ENCODE results near the gene KAZN. TPM values are rescaled to one million over a fixed set of nuclear protein-coding genes. Genes with fewer than 3 reads are reported as not detected.

Gene KAZN
- total RNA-seq, 3 donors from 2014 or later, result 0.35 to 1.7 (median 1.2) TPM

GRCh38 chr1:14654554-14654953 lies 56.1 kb downstream of the KAZN start:
- no peaks in the 10 kb centered on the region for H3K36me3 Mint-ChIP-seq (ENCODE audit: insufficient read depth)
- ATAC-seq, result no peak
- peaks cover 2% of the 10 kb centered on the region for H3K27me3 Mint-ChIP-seq (ENCODE audit: low read depth)

GRCh38 chr1:14655385-14655784 lies 56.9 kb downstream of the KAZN start:
- peaks cover 2% of the 10 kb centered on the region for H3K27me3 Mint-ChIP-seq (ENCODE audit: low read depth)
- ATAC-seq (no peak), DNase-seq (no peak)
- H3K9me3 Mint-ChIP-seq, result no peaks in the 10 kb centered on the region
- H3K4me3 Mint-ChIP-seq, result no peak overlapping the region
- no peaks in the 10 kb centered on the region for H3K4me1 Mint-ChIP-seq (ENCODE audit: low read depth)
- H3K36me3 Mint-ChIP-seq (ENCODE audit: insufficient read depth), result no peaks in the 10 kb centered on the region

More at GRCh38 chr1:14654554-14654953, 56.1 kb downstream of the KAZN start:
- H3K4me1 Mint-ChIP-seq (ENCODE audit: low read depth), result no peaks in the 10 kb centered on the region
- H3K9me3 Mint-ChIP-seq, result no peaks in the 10 kb centered on the region
- no peak overlapping the region for H3K4me3 Mint-ChIP-seq
- DNase-seq, result no peak

DNA sequence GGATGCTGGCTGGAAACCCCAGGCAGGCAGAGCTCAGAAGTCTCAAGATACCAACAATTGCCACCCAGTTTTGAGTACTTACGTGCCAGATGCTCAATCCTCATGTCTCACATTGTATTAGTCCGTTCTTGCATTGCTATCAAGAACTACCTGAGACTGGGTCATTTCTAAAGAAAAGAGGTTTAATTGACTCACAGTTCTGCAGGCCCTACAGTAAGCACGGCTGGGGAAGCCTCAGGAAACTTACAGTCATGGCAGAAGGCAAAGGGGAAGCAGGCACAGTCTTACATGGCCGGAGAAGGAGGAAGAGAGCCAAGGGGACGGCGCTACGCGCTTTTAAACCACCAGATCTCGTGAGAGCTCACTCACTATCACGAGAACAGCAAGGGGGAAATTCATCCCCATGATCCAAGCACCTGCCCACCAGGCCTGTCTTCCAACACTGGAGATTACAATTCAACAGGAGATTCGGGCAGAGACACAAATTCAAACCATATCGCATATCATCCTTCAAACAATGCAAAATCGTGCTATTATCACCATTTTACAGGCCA lies 58.0 kb downstream of the KAZN start:
- peaks cover 5% of the 10 kb centered on the region for H3K27me3 Mint-ChIP-seq (ENCODE audit: low read depth)
- H3K36me3 Mint-ChIP-seq (ENCODE audit: insufficient read depth), result no peaks in the 10 kb centered on the region
- H3K9me3 Mint-ChIP-seq, result no peaks in the 10 kb centered on the region
- no peak for DNase-seq
- no peaks in the 10 kb centered on the region for H3K4me1 Mint-ChIP-seq (ENCODE audit: low read depth)
- ATAC-seq, result no peak
- no peak overlapping the region for H3K4me3 Mint-ChIP-seq

DNA sequence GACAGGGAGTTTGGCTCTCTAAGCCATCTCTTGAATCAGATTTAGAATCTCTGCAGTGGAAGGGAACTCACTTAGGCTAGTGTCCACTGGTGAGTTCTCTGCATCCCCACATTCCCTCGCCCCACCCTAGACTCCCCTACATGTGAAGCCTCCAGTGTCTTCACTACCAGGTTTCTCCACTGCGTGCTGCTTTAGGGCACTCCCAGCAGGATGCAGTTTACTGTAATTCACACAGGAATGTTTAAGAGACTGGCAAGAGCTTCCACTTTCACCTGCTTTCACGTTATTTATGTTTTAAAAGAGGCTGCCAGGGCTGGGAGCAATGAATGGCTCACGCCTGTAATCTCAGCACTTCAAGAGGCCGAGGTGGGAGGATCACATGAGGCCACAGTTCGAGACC lies 60.2 kb downstream of the KAZN start:
- no peaks in the 10 kb centered on the region for H3K4me1 Mint-ChIP-seq (ENCODE audit: low read depth)
- no peaks in the 10 kb centered on the region for H3K36me3 Mint-ChIP-seq (ENCODE audit: insufficient read depth)
- H3K9me3 Mint-ChIP-seq, result no peaks in the 10 kb centered on the region
- H3K27me3 Mint-ChIP-seq (ENCODE audit: low read depth), result peaks cover 5% of the 10 kb centered on the region
- H3K4me3 Mint-ChIP-seq, result no peak overlapping the region
- DNase-seq (no peak), ATAC-seq (no peak)

- Mint-ChIP-seq H3K4me1 (ENCODE audit: low read depth) (no peaks in the 10 kb centered on the region), H3K36me3 (ENCODE audit: insufficient read depth) (no peaks in the 10 kb centered on the region), H3K9me3 (no peaks in the 10 kb centered on the region)
Measured at GRCh38 chr1:14659913-14660312, 61.4 kb downstream of the KAZN start.

DNA sequence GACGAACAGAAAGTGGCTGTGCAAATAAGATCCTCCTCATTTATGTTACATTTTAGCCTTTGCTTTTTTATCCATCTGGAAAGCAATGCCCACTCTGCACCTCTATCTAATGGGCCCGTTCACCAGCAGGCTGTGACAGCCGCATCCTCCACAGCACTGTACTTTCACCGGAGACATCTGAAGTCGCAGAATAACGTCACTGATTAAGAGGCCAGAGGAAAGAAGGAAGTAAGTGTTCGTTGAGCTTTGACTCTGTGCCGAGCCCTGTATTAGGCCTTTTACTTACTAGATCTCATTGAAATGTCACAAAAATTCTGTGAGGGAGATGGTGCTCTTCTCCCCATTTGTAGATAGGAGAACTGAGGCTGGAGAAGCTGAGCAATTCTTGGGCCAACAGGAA lies 62.3 kb downstream of the KAZN start:
- peaks cover 5% of the 10 kb centered on the region for H3K27me3 Mint-ChIP-seq (ENCODE audit: low read depth)
- no peaks in the 10 kb centered on the region for H3K36me3 Mint-ChIP-seq (ENCODE audit: insufficient read depth)
- H3K4me1 Mint-ChIP-seq (ENCODE audit: low read depth), result no peaks in the 10 kb centered on the region
- H3K4me3 Mint-ChIP-seq, result no peak overlapping the region
- no peaks in the 10 kb centered on the region for H3K9me3 Mint-ChIP-seq
- DNase-seq (no peak), ATAC-seq (no peak)

More at GRCh38 chr1:14659913-14660312, 61.4 kb downstream of the KAZN start:
- no peak for DNase-seq
- Mint-ChIP-seq H3K4me3 (no peak overlapping the region), H3K27me3 (ENCODE audit: low read depth) (peaks cover 5% of the 10 kb centered on the region)
- ATAC-seq, result no peak

GRCh38 chr1:14661222-14661621 lies 62.7 kb downstream of the KAZN start:
- H3K36me3 Mint-ChIP-seq (ENCODE audit: insufficient read depth), result no peaks in the 10 kb centered on the region
- no peaks in the 10 kb centered on the region for H3K9me3 Mint-ChIP-seq
- H3K4me3 Mint-ChIP-seq, result no peak overlapping the region
- DNase-seq (no peak), ATAC-seq (no peak)
- H3K27me3 Mint-ChIP-seq (ENCODE audit: low read depth), result peaks cover 7% of the 10 kb centered on the region
- H3K4me1 Mint-ChIP-seq (ENCODE audit: low read depth), result no peaks in the 10 kb centered on the region

DNA sequence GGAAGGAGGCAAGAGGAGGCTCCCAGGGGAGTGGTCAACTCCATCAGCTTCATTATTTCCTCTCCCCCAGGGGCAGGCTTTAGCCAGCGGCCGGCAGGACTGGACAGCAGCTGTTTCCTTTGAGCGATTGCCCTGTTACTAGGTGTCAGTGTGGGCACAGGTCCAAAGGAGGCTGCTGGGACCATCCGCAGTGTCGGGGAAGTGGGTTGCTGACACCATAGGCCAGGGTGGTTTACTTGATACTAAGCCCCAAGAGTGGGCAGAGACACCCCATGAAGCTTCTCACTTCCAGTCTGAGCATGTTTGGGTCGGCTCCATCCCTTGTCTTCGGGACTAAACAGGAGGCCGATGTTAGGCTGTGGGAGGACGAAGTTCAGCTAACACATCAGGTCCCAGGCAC lies 63.6 kb downstream of the KAZN start:
- H3K4me1 Mint-ChIP-seq (ENCODE audit: low read depth), result no peaks in the 10 kb centered on the region
- H3K36me3 Mint-ChIP-seq (ENCODE audit: insufficient read depth), result no peaks in the 10 kb centered on the region
- ATAC-seq, result no peak
- H3K27me3 Mint-ChIP-seq (ENCODE audit: low read depth), result peaks cover 7% of the 10 kb centered on the region
- DNase-seq, result no peak
- H3K4me3 Mint-ChIP-seq, result no peak overlapping the region
- no peaks in the 10 kb centered on the region for H3K9me3 Mint-ChIP-seq

DNA sequence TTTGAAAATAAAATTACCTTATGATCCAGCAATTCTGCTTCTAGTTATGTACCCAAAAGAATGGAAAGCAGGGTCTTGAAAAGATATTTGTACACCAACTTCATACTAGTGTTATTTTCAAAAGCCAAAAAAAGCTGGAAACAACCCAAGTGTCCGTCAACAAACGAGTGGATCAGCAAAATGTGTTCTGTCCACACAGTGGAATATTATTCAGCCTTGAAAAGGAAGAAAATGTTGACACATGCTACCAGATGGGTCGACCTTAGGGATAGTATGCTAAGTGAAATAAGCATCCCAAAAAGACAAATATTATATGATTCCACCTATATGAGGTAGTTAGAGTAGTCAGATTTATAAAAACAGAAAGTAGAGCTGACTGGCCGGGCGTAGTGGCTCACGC lies 65.3 kb downstream of the KAZN start:
- ATAC-seq (no peak), DNase-seq (no peak)
- Mint-ChIP-seq H3K27me3 (ENCODE audit: low read depth) (peaks cover 5% of the 10 kb centered on the region), H3K4me1 (ENCODE audit: low read depth) (no peaks in the 10 kb centered on the region), H3K4me3 (no peak overlapping the region), H3K9me3 (no peaks in the 10 kb centered on the region), H3K36me3 (ENCODE audit: insufficient read depth) (no peaks in the 10 kb centered on the region)

DNA sequence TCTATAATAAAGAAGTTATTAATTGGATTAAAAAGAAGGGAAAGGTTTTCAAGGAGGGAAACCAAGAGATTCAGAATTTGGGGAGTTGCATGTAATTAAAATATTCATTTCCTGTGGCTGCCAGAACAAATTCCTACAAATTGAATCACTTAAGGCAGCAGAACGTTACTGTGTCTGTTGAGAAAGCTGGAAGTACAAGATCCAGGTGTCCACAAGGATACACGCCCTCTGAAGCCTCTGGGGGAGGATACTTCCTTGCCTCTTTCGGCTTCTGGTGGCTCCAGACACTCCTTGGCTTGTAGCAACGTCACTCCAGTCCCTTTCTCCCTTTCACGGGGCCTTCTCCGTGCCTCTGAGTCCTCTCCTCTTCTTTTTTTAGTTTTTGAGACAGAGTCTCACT lies 67.9 kb downstream of the KAZN start:
- peaks cover 8% of the 10 kb centered on the region for H3K27me3 Mint-ChIP-seq (ENCODE audit: low read depth)
- ATAC-seq (no peak), DNase-seq (no peak)
- no peaks in the 10 kb centered on the region for H3K4me1 Mint-ChIP-seq (ENCODE audit: low read depth)
- H3K4me3 Mint-ChIP-seq, result no peak overlapping the region
- H3K36me3 Mint-ChIP-seq (ENCODE audit: insufficient read depth), result no peaks in the 10 kb centered on the region
- no peaks in the 10 kb centered on the region for H3K9me3 Mint-ChIP-seq

GRCh38 chr1:14666962-14667650 lies 68.6 kb downstream of the KAZN start:
- H3K9me3 Mint-ChIP-seq, result no peaks in the 10 kb centered on the region
- ATAC-seq, result no peak
- H3K36me3 Mint-ChIP-seq (ENCODE audit: insufficient read depth), result no peaks in the 10 kb centered on the region
- no peaks in the 10 kb centered on the region for H3K4me1 Mint-ChIP-seq (ENCODE audit: low read depth)
- no peak for DNase-seq
- H3K4me3 Mint-ChIP-seq, result no peak overlapping the region
- H3K27me3 Mint-ChIP-seq (ENCODE audit: low read depth), result peaks cover 8% of the 10 kb centered on the region

DNA sequence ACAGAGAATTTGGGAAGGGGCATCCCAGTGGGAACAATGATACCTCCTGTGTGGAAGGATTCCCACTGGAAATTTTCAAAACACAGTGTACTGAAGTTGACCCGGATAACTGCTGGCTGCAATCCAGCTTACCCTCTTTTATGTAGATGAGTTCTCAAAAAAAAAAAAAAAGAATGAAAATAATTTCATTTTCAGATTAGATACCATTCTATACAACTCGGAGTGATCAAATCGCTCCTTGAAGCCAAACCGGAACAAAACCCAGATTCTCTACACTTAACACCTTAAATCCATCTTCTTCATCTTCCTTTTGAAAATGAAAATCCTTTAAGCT lies 69.1 kb downstream of the KAZN start:
- H3K27me3 Mint-ChIP-seq (ENCODE audit: low read depth), result peaks cover 8% of the 10 kb centered on the region
- H3K9me3 Mint-ChIP-seq, result no peaks in the 10 kb centered on the region
- no peak for ATAC-seq
- H3K36me3 Mint-ChIP-seq (ENCODE audit: insufficient read depth), result no peaks in the 10 kb centered on the region
- no peak for DNase-seq
- no peaks in the 10 kb centered on the region for H3K4me1 Mint-ChIP-seq (ENCODE audit: low read depth)
- no peak overlapping the region for H3K4me3 Mint-ChIP-seq

- H3K4me1 Mint-ChIP-seq (ENCODE audit: low read depth), result no peaks in the 10 kb centered on the region
- no peaks in the 10 kb centered on the region for H3K9me3 Mint-ChIP-seq
Measured at GRCh38 chr1:14668538-14668937, 70.1 kb downstream of the KAZN start.

GRCh38 chr1:14672005-14672404 lies 73.5 kb downstream of the KAZN start:
- peaks cover 6% of the 10 kb centered on the region for H3K27me3 Mint-ChIP-seq (ENCODE audit: low read depth)
- no peaks in the 10 kb centered on the region for H3K9me3 Mint-ChIP-seq
- no peak for ATAC-seq

More at GRCh38 chr1:14668538-14668937, 70.1 kb downstream of the KAZN start:
- no peaks in the 10 kb centered on the region for H3K36me3 Mint-ChIP-seq (ENCODE audit: insufficient read depth)
- DNase-seq (no peak), ATAC-seq (no peak)
- H3K27me3 Mint-ChIP-seq (ENCODE audit: low read depth), result peaks cover 8% of the 10 kb centered on the region
- no peak overlapping the region for H3K4me3 Mint-ChIP-seq

DNA sequence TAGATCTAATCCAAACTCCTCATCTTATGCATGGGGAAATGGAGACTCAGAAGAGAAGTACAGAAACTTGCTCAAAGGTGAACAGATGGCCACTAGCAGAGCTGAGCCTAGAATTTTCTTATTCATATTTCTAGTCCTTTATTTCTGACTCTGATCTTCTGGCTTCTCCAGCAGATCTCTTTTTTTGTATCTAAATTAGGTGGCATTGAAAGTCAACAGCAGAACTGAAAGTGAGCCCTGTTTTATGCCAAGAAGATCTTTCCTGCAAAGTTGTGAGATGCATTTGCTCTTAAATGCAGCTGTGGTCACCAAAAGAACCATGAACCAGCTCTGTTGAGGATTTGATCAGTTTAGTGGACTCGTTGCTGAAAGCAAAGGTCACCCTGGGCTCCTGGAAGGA lies 75.5 kb downstream of the KAZN start:
- no peak for ATAC-seq
- no peaks in the 10 kb centered on the region for H3K36me3 Mint-ChIP-seq (ENCODE audit: insufficient read depth)
- no peaks in the 10 kb centered on the region for H3K4me1 Mint-ChIP-seq (ENCODE audit: low read depth)
- H3K27me3 Mint-ChIP-seq (ENCODE audit: low read depth), result peaks cover 8% of the 10 kb centered on the region
- no peaks in the 10 kb centered on the region for H3K9me3 Mint-ChIP-seq
- H3K4me3 Mint-ChIP-seq, result no peak overlapping the region
- DNase-seq, result no peak

More at GRCh38 chr1:14672005-14672404, 73.5 kb downstream of the KAZN start:
- H3K4me3 Mint-ChIP-seq, result no peak overlapping the region
- no peak for DNase-seq
- H3K4me1 Mint-ChIP-seq (ENCODE audit: low read depth), result no peaks in the 10 kb centered on the region
- no peaks in the 10 kb centered on the region for H3K36me3 Mint-ChIP-seq (ENCODE audit: insufficient read depth)
